SW480 (cell line): ENCODE data around the gene ELF5.

ENCODE experiments used
- DNase-seq: peaks from one replicate; pipeline ENCODE4 v3.0.0-alpha.2; 2016; ENCODE audit warnings: low spot score

The ELF5 gene

GRCh38 chr11:34513682-34514449, at the start of gene ELF5:
ELF5 (minus strand) TSS chr11:34513794; CDS start chr11:34505749, 8,045 bp downstream.
- no peak for DNase-seq

- DNase-seq: no peak
Measured at GRCh38 chr11:34562976-34563375, 49.4 kb upstream of the ELF5 start.

GRCh38 chr11:34560511-34560910, 46.9 kb upstream of the ELF5 start:
- no peak for DNase-seq

GRCh38 chr11:34558673-34559072, 45.1 kb upstream of the ELF5 start:
- no peak for DNase-seq

DNA sequence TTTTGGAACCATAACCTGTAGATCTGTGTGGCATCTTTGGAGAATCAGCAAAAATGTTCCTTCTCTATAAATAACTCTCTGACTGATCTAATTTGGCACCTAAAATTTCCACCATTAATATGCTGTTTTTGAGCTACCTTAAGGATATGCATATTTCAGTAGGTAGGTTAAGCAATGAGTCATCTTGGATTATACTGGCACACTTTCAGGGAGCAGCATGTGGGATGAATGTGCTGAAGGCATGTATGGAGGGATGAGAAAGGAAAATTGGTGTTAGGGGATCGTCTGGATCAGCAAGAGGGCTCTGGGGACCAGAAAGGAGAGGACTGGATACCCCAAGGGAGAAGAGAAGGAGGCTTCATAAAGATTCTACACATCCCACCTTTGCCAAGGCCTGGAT, 44.6 kb upstream of the ELF5 start:
- DNase-seq: no peak

GRCh38 chr11:34552270-34552669, 38.7 kb upstream of the ELF5 start:
- no peak for DNase-seq

- no peak for DNase-seq
Measured at GRCh38 chr11:34549271-34549670, 35.7 kb upstream of the ELF5 start.

GRCh38 chr11:34548278-34548677, 34.7 kb upstream of the ELF5 start:
- no peak for DNase-seq

GRCh38 chr11:34546511-34547209, 33.1 kb upstream of the ELF5 start:
- no peak for DNase-seq

GRCh38 chr11:34542089-34542488, 28.5 kb upstream of the ELF5 start:
- DNase-seq: no peak

GRCh38 chr11:34540870-34541269, 27.3 kb upstream of the ELF5 start:
- DNase-seq: no peak

DNA sequence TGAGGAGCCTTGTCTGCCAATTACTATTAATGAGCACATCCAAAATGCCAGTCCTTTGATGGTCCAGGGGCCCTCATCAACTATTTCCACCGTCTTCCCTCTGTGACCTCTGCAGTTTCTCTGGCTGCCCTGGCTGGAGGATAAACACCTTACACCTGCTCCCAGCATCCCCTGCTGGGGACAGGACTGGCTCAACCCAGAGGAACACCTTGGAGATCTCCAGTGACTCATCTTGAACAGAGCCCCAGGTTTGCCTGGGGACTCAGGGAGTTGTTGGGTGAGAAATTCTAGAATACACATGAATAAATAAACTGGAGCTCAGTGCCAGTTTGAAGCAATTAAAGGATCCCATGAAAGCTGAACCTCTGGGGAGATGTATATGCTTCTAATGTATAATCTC, 24.0 kb upstream of the ELF5 start:
- no peak for DNase-seq

DNA sequence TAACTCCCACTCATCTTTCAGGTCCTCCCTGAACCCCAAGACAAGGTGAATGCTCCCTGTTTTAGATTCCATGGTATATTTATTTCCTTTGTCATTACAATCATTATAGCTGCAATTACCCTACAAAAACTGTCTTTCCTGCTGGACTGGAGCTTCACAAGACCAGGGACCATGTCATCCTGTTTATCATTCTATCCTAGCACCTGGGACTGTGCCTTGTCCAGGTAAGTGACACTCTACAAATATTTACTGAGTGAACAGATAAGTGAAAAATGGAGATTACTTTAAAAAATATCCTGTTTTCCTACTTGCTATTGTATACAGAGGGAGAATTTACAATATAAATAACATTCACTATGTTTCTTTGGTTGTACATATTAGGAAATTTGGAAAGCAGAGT, 22.5 kb upstream of the ELF5 start:
- DNase-seq: no peak

DNA sequence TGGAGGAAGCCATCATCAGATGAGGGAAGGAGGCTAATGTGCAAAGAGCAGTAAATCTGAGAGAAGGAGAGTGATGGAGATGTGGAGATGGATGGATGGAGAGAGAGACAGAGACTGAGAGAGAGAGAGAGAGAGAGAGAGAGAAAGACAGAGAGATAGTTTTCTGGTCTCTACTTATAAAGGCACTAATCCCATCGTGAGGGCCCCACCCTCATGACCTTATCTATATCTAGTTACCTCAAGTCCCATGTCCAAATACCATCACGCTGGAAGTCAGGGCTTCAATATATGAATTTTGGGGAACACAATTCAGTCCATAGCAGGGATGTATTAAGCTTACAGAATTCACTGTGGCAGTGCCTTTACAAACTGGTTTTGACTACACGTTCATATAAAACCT, 21.2 kb upstream of the ELF5 start:
- DNase-seq: no peak

DNA sequence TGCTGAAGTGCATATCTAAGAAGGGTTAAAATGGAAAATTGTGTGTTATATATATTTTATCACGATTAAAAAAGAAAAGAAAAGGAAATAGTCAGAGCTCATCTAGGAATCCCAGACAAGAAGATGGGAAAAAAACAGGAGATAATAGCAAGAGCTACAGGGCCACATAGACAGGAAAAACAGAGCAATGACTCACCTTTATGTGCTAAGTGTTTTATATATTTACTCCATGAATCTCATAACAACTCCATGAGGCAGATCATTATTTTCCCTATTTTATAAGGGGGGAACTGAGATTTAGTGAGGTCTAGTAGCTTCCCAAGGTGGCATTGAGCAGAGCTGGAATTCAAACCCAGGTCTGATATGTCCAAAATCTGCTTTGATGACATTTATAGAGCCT, 18.1 kb upstream of the ELF5 start:
- no peak for DNase-seq

- DNase-seq: no peak
Measured at GRCh38 chr11:34530545-34531234, 17.1 kb upstream of the ELF5 start.

DNA sequence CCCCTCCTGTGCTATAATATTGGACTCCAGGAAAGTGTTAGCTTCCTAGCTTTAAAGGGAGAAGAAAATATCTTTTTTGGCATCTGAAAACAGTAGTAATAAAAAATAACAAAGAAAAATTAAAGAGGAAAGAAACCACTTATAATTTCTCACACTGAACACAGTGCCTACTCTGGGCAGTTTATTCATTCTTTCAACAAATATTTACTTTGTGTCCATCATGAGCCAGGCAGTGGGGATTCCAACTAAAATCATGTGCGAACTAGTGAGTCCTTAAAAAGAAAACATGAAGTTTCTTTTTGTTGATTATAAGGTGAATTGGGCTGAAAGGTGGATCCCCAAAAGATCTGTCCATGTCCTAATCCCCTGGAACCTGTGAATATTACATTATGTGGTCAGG, 16.0 kb upstream of the ELF5 start:
- no peak for DNase-seq

DNA sequence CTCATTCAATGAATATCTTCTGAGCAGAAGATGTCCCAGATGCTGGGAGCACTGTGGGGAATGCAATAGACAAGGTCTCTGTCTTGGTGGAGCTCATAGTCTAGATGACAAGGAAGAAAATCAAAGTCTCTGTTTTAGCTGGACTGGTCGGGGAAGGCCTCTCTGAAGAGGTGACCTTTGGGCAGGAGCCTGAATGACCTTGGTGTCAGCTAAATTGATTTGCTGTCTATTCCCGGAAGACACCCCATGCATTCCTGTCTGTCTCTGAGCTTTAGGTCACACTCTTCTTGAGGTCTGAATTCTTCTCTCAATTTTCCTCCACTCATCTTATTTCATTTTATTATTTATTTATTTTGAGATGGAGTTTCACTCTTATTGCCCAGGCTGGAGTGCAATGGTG, 14.5 kb upstream of the ELF5 start:
- DNase-seq: no peak

DNA sequence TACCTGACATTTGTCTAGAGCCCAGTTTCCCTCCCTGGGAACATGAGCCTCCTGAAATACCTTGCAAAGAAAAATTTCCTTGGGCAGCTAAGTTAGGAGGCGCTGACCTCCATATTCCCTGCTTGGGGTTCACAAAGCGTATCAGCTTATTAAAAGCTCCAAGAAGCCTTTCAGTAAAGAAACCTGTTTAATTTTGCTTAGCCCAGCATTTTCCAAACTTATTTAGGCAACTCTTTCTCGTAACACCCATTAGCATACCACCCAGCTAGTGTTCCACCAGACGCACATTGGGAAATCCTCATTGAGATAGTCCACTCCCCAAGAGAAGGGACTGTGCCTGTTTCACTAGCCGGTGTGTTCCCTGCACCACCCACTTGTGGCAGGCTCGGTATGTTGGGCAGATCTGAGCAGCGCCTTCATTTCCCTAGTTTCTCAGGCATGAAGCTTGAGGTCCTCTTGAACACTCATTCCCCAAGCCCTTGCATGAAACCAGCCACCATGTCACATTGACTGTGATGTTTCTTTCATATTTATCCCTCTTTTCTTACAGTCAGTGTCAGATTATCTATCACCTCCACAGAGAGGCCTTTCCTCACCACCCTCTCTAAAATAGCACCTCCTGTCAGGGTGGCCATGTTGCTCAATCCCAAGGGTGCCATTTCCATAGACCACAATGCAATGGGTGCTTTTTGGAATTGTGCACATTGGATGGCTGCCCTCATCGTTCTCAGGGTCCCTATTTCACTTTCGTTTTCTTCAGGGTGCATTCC, 12.5 kb upstream of the ELF5 start:
- no peak for DNase-seq

- no peak for DNase-seq
Measured at GRCh38 chr11:34525098-34525497, 11.5 kb upstream of the ELF5 start.

GRCh38 chr11:34524696-34525095, 11.1 kb upstream of the ELF5 start:
- no peak for DNase-seq

- DNase-seq: no peak
Measured at GRCh38 chr11:34523053-34523452, 9.5 kb upstream of the ELF5 start.
